PC-9 (cell line): ENCODE measurements around the gene TP53I13. TPM values are rescaled to one million over a fixed set of nuclear protein-coding genes. Genes with fewer than 3 reads are reported as not detected.
A peak's percentile ranks its signal among the peaks of the same experiment; 100 is the strongest.

ENCODE experiments used
- BruUV-seq: library from RNA; stranded (reverse); fragments of 400-500 nt; replicated peaks from 2 replicates; lab custom pipeline; 2021; lab: Mats Ljungman, UMichigan
- CTCF ChIA-PET: fragments of 300-600 bp; sonication (Branson Sonifier 250); formaldehyde crosslinking; loops from one replicate; lab custom pipeline; 2022; ENCODE audit warnings: antibody characterized with exemption; lab: Charles Lee
- POLR2A ChIA-PET: fragments of 300-600 bp; sonication (Branson Sonifier 250); formaldehyde crosslinking; loops from one replicate; lab custom pipeline; 2022; ENCODE audit warnings: antibody characterized with exemption; ENCODE audit not compliant: unreplicated experiment; lab: Charles Lee
- DNase-seq, 2 experiments: peaks; one replicate each; pipeline versions ENCODE4 v3.0.0 to v3.0.0-alpha.2; 2015 to 2022; ENCODE audit warnings: mixed read lengths in 1 of 2
- H2AFZ ChIP-seq: fragments of 200-600 bp; sonication (generic); 2 replicates; pipeline ENCODE4 v1.8.1; 2017; ENCODE audit warnings: antibody characterized with exemption
- H3F3A ChIP-seq: fragments of 200-600 bp; sonication (generic); 2 replicates; pipeline ENCODE4 v1.8.1; 2017; ENCODE audit warnings: antibody characterized with exemption, mild to moderate bottlenecking, low read depth; ENCODE audit not compliant: insufficient read depth
- H3K27ac ChIP-seq: fragments of 200-600 bp; sonication (generic); 2 replicates; pipeline ENCODE4 v1.6.1; 2016; ENCODE audit warnings: mixed run types
- H3K27me3 ChIP-seq: fragments of 200-600 bp; sonication (generic); 2 replicates; pipeline ENCODE4 v1.6.1; 2016; ENCODE audit warnings: low read depth, mixed run types; ENCODE audit not compliant: insufficient read depth
- H3K36me3 ChIP-seq: fragments of 200-600 bp; sonication (generic); 2 replicates; pipeline ENCODE4 v1.6.1; 2016; ENCODE audit warnings: low read depth, mixed run types
- H3K4me1 ChIP-seq: fragments of 200-600 bp; sonication (generic); replicated peaks from 2 replicates; pipeline ENCODE4 v1.6.1; 2016; ENCODE audit warnings: mixed run types; ENCODE audit not compliant: insufficient read depth
- H3K4me2 ChIP-seq: fragments of 200-600 bp; sonication (generic); 2 replicates; pipeline ENCODE4 v1.6.1; 2017; ENCODE audit warnings: mixed run types
- H3K4me3 ChIP-seq: fragments of 200-600 bp; sonication (generic); 2 replicates; pipeline ENCODE4 v1.6.1; 2016; ENCODE audit warnings: mixed run types
- H3K79me2 ChIP-seq: fragments of 200-600 bp; sonication (generic); 2 replicates; pipeline ENCODE4 v1.6.1; 2017; ENCODE audit warnings: low read depth, mixed run types
- H3K9me2 ChIP-seq: fragments of 200-600 bp; sonication (generic); 2 replicates; pipeline ENCODE4 v1.8.1; 2017; ENCODE audit warnings: mild to moderate bottlenecking; ENCODE audit not compliant: insufficient read depth
- H3K9me3 ChIP-seq: fragments of 200-600 bp; sonication (generic); 2 replicates; pipeline ENCODE4 v1.8.1; 2016; ENCODE audit warnings: low read depth; ENCODE audit not compliant: insufficient read depth
- H4K20me1 ChIP-seq: fragments of 200-600 bp; sonication (generic); 2 replicates; pipeline ENCODE4 v1.8.1; 2017; ENCODE audit not compliant: insufficient read depth
- EZH2 ChIP-seq: fragments of 200-600 bp; sonication (generic); IDR thresholded peaks from 2 replicates; pipeline ENCODE4 v1.8.0; 2017; ENCODE audit warnings: antibody characterized with exemption, low read depth
- intact Hi-C: fragments of 100-400 bp; cut with micrococcal nuclease; formaldehyde crosslinking; loops from one replicate; pipeline ENCODE4 v1.10.0; 2022; ENCODE audit not compliant: unreplicated experiment
- total RNA-seq: library from RNA; stranded (reverse); gene quantifications from 2 replicates; pipeline ENCODE4 v1.2.3, GENCODE V29; 2021
- TF ChIP-seq, protein P1 (sequence below): fragments of 200-600 bp; sonication (generic); conservative IDR thresholded peaks from 2 replicates; pipeline ENCODE4 v1.6.1; 2017; ENCODE audit warnings: mixed run types, antibody characterized with exemption, mild to moderate bottlenecking, moderate library complexity

The TP53I13 gene
- total RNA-seq, 1 experiment from 2014 or later: 46.9 TPM

DNA sequence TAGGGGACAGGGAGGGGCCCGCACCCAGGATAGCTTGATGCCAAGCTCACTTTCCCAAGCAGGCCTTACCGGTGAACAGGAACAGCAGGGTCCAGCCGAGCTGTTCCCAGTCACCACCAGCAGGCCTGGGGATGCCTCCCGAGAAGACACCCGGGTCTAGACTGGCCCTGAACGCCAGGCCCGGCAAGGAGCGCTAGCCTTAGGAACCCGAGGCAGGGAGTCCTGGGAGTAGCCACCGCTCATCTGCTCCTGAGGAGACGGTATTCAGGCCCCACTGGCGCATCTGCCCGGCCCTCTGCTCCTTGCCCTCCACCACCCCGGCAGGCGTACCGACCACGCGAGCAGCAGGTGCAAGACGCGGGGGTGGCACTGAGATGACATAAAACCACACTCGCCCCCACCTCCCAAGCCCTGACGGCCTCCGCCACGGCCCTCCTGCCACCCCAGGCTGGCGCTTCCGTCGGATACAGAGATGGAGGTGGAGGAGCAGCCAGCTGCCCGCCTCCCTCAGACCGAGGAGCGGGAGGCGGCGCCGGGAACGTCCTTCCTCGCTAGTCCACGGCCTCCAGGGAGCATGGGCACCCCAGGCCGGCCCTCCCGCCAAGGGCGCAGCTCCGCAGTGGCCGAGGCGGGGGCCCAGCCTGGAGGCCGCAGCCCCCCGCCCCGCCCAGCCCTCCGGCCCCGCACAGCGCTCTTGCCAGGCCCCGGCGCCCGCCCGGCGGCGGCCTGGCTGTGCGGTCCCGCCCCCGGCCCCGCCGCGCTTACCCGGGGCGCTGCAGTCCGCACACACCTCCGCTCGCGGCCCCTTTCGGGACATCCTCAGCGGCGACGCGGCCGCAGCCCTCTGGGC is 20.3 kb downstream of the TP53I13 start:
- TF ChIP-seq EZH2: no peak
- TF ChIP-seq, protein P1, sequence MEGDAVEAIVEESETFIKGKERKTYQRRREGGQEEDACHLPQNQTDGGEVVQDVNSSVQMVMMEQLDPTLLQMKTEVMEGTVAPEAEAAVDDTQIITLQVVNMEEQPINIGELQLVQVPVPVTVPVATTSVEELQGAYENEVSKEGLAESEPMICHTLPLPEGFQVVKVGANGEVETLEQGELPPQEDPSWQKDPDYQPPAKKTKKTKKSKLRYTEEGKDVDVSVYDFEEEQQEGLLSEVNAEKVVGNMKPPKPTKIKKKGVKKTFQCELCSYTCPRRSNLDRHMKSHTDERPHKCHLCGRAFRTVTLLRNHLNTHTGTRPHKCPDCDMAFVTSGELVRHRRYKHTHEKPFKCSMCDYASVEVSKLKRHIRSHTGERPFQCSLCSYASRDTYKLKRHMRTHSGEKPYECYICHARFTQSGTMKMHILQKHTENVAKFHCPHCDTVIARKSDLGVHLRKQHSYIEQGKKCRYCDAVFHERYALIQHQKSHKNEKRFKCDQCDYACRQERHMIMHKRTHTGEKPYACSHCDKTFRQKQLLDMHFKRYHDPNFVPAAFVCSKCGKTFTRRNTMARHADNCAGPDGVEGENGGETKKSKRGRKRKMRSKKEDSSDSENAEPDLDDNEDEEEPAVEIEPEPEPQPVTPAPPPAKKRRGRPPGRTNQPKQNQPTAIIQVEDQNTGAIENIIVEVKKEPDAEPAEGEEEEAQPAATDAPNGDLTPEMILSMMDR: no peak
- H3K4me3 ChIP-seq: peak overlapping the region; percentile 93
- H4K20me1 ChIP-seq: peaks cover 11% of the 10 kb centered on the region
- no peaks in the 10 kb centered on the region for H3K36me3 ChIP-seq
- intact Hi-C loops: loop anchor here (1.0 to 2.0 kb wide), 2 partner anchors 20 to 34 kb away; partner anchors contain the start of genes CORO6 and TP53I13
- no peak for DNase-seq
- H3F3A ChIP-seq: peaks cover 30% of the 10 kb centered on the region
- peaks cover 48% of the 10 kb centered on the region for H3K79me2 ChIP-seq
- H2AFZ ChIP-seq: peak overlapping the region; percentile 81
- peaks cover 33% of the 10 kb centered on the region for H3K4me1 ChIP-seq
- ChIA-PET CTCF (interaction anchor here (1.4 kb wide), 1 partner anchor 51 kb away, joined by 3 read pairs; no protein-coding TSS in a partner anchor), POLR2A (interaction anchor here (0.5 kb wide), 1 partner anchor 290 kb away, joined by 5 read pairs; no protein-coding TSS in a partner anchor)
- H3K27ac ChIP-seq: 0 out of 2 replicates have a peak overlapping the region, but pooled peaks have one; percentile 4
- no peaks in the 10 kb centered on the region for H3K9me3 ChIP-seq
- peak overlapping the region; percentile 86 for H3K4me2 ChIP-seq
- no peaks in the 10 kb centered on the region for H3K27me3 ChIP-seq
- no peaks in the 10 kb centered on the region for H3K9me2 ChIP-seq
- no TSS peak for BruUV-seq

DNA sequence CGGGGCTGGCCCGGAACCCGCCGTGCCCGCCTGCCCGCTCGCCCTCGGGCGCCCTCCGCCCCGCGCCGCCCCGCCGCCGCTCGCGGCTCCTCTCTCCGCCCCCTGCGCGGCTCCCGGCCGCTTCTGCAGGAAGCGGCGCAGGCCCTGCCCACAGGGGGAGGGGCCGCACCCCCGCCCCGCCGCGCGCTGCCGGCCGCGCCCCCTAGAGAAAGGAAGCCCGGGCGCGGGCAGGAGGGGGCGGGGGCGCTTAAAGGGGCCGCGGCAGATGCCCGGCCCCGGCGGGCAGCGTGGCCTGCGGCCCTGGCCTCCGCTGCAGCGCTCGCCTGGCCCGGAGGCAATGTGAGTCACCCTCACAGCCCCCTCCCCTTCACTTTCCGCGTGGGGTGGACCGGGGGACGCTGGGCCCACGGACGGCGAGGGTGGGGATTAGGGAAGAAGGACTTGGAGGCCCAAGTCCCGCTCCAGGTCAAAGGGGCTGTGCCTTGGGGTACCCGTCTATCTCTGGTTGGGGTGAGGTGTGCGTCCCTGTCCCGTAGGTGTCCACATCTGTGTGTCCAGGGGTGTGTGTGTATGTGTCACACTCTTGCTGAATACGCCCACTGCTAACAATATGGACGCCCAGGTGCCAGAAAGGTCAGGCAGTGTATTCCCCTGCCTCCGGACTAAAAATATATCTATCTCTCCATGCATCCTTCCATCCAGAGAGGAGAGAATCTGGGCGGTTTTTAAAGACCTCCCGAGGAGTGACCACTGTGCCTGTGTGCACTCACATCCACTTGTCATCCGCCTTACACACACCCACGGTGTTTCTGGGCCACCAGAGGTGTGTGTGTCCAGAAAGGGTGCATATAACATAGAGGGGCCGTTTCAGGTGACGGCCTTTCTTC is 21.3 kb downstream of the TP53I13 start, which contains the start of gene GIT1:
GIT1 (minus strand) TSS at position 125 of the 887 bp plus-strand sequence. CDS start 270 bp downstream, outside the sequence.
- peaks cover 30% of the 10 kb centered on the region for H3F3A ChIP-seq
- H2AFZ ChIP-seq: peak within 1 kb of the TSS; percentile 96
- no peak for TF ChIP-seq EZH2
- TF ChIP-seq, protein P1: no peak; the same call in 1 of the 2 replicates
- H3K4me1 ChIP-seq: peaks cover 39% of the 10 kb centered on the region
- H3K9me3 ChIP-seq: no peaks in the 10 kb centered on the region
- ChIA-PET CTCF (no interaction called here), POLR2A (no interaction called here)
- intact Hi-C loops: loop anchor here (1.0 to 5.0 kb wide), 4 partner anchors 21 to 198 kb away; partner anchors contain the start of genes CORO6 and TP53I13
- H3K79me2 ChIP-seq: peaks cover 51% of the 10 kb centered on the region
- H3K4me2 ChIP-seq: peak within 1 kb of the TSS; percentile 86
- BruUV-seq: no TSS peak
- 0 out of 2 replicates have a peak within 1 kb of the TSS, but pooled peaks have one; percentile 4 for H3K27ac ChIP-seq
- no peaks in the 10 kb centered on the region for H3K36me3 ChIP-seq
- peaks cover 11% of the 10 kb centered on the region for H4K20me1 ChIP-seq
- H3K27me3 ChIP-seq: no peaks in the 10 kb centered on the region
- peak; percentile 58 to 86 for DNase-seq
- peak within 1 kb of the TSS; percentile 93 for H3K4me3 ChIP-seq
- H3K9me2 ChIP-seq: no peaks in the 10 kb centered on the region
